EL (cell line): Measurements from ENCODE around the gene UBE2E3.
"Not testable (repeated sequence)": the region's sequence is repeated elsewhere in the genome, so short reads cannot be mapped to it uniquely, and the experiment has no call there.

ENCODE experiments used
- DNase-seq: peaks from one replicate; pipeline ENCODE4 v3.0.0-alpha.2; 2016

Gene UBE2E3

GRCh38 chr2:180980106-180980942 is at the start of gene UBE2E3:
TSS of gene UBE2E3 (plus strand) at chr2:180980605. CDS start at chr2:180982043, 1,438 bp downstream.
- DNase-seq: peak; percentile 83

GRCh38 chr2:180931841-180932240 is 48.6 kb upstream of the UBE2E3 start:
- no peak for DNase-seq

- no peak for DNase-seq
Observed at GRCh38 chr2:180933332-180933731, 47.1 kb upstream of the UBE2E3 start.

- DNase-seq: no peak
Observed at GRCh38 chr2:180934911-180935310, 45.5 kb upstream of the UBE2E3 start.

GRCh38 chr2:180937480-180937879 is 42.9 kb upstream of the UBE2E3 start:
- not testable (repeated sequence) for DNase-seq

- DNase-seq: peak; percentile 1
Observed at GRCh38 chr2:180938451-180938850, 42.0 kb upstream of the UBE2E3 start.

GRCh38 chr2:180943275-180943674 is 37.1 kb upstream of the UBE2E3 start:
- no peak for DNase-seq

GRCh38 chr2:180944372-180944771 is 36.0 kb upstream of the UBE2E3 start:
- DNase-seq: no peak

- no peak for DNase-seq
Observed at GRCh38 chr2:180947208-180947689, 33.2 kb upstream of the UBE2E3 start.

- no peak for DNase-seq
Observed at GRCh38 chr2:180949896-180950295, 30.5 kb upstream of the UBE2E3 start.

- no peak for DNase-seq
Observed at GRCh38 chr2:180952082-180952481, 28.3 kb upstream of the UBE2E3 start.

- no peak for DNase-seq
Observed at GRCh38 chr2:180952731-180953336, 27.6 kb upstream of the UBE2E3 start.

GRCh38 chr2:180953550-180953949 is 26.9 kb upstream of the UBE2E3 start:
- no peak for DNase-seq

GRCh38 chr2:180955101-180955500 is 25.3 kb upstream of the UBE2E3 start:
- DNase-seq: no peak

GRCh38 chr2:180959787-180960186 is 20.6 kb upstream of the UBE2E3 start:
- DNase-seq: no peak

GRCh38 chr2:180960982-180961381 is 19.4 kb upstream of the UBE2E3 start:
- no peak for DNase-seq

- no peak for DNase-seq
Observed at GRCh38 chr2:180962727-180963314, 17.6 kb upstream of the UBE2E3 start.

- no peak for DNase-seq
Observed at GRCh38 chr2:180966378-180966777, 14.0 kb upstream of the UBE2E3 start.

- DNase-seq: no peak
Observed at GRCh38 chr2:180969124-180969523, 11.3 kb upstream of the UBE2E3 start.

- no peak for DNase-seq
Observed at GRCh38 chr2:180970016-180970415, 10.4 kb upstream of the UBE2E3 start.

- no peak for DNase-seq
Observed at GRCh38 chr2:180971811-180972210, 8.6 kb upstream of the UBE2E3 start.

- no peak for DNase-seq
Observed at GRCh38 chr2:180975585-180975984, 4.8 kb upstream of the UBE2E3 start.

- DNase-seq: peak; percentile 91
Observed at GRCh38 chr2:180978903-180979748, 1.3 kb upstream of the UBE2E3 start.
